CD4-positive, alpha-beta T cell treated with Interleukin-4 for 4 hours (primary cell): ENCODE data around the gene PCGF5.
"Not testable (repeated sequence)": the region's sequence is repeated elsewhere in the genome, so short reads cannot be mapped to it uniquely, and the experiment has no call there.

ENCODE experiments used
- DNase-seq: peaks from one replicate; pipeline ENCODE4 v3.0.0-alpha.2; 2020

Gene PCGF5

DNA sequence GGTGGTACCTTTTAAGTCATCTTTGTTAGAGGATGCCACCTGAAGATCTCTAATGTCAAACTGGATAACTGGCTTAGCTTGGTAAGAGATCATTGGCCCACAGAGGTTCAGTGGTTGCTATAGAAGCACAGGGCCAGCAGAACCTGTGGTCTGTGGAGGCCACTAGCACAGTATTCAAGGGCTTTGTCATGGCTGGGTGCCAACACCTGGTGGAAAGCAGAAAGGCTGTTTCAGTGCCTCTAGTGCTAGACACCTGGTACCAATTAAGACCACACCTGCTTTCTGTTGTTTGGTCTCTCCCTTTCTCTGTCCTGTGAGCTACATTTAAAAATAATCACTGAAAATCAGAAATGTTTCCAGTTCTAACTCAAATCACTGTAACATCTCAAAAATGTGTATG, 10.0 kb upstream of the PCGF5 start:
- peak; percentile 33 for DNase-seq

DNA sequence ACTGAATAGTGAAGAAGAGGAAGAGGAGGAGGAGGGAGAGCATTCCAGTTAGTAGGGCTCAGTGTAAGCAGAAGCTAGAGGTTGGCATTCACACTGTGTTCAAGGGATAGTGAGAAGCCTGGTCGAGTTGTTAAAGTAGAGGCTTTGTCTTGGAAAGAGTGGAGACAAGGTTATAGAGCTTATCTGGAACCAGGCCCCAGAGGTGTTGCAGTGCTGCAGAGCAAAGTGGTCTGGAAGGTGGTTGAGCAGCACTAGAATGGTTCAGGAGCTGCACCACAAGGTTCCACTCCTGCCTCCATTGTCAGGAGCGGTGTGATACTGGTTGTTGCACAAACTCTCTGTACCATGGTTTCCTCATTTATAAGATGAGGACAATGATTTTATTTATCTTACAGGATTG, 8.8 kb upstream of the PCGF5 start:
- no peak for DNase-seq

- no peak for DNase-seq
Measured at GRCh38 chr10:91214911-91215310, 5.6 kb upstream of the PCGF5 start.

GRCh38 chr10:91215384-91215783, 5.1 kb upstream of the PCGF5 start:
- no peak for DNase-seq

DNA sequence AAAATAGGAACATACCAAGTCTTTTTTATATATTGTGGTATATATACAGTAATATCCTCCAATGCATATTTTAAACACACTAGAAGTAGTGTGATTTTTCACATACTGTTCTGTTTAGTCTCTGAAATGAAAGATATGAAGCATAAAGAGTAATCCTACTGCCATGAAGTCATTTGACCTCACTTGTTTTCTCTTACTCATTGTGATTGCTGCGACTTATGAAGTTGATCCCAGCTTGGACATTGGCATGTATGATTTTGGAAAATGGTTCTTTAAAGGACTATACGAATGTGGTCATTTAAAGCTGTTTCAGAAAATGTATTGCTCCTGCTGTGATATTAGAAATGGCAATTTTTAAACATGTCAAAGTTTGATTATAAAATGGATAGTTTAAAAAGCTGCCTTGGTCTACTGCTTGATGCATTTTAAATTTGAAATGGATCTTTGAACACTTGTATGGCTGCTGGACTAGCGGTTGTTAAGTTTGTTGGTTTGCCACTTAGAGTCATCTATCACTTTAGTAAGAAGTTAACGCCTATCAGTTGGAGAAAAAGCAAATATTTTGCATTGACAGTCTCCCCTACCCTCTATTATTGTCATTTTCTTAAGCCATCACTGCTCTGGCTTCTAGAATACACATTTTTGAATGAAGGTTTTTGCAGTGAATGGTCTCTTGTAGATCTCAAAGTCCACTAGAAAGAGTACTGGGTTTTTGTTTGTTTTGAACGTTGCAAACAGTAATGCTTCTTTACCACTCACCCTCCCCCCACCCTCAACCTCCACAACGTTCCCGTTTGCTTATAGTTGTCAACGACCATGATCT, 881 bp upstream of the PCGF5 start:
- no peak for DNase-seq

DNA sequence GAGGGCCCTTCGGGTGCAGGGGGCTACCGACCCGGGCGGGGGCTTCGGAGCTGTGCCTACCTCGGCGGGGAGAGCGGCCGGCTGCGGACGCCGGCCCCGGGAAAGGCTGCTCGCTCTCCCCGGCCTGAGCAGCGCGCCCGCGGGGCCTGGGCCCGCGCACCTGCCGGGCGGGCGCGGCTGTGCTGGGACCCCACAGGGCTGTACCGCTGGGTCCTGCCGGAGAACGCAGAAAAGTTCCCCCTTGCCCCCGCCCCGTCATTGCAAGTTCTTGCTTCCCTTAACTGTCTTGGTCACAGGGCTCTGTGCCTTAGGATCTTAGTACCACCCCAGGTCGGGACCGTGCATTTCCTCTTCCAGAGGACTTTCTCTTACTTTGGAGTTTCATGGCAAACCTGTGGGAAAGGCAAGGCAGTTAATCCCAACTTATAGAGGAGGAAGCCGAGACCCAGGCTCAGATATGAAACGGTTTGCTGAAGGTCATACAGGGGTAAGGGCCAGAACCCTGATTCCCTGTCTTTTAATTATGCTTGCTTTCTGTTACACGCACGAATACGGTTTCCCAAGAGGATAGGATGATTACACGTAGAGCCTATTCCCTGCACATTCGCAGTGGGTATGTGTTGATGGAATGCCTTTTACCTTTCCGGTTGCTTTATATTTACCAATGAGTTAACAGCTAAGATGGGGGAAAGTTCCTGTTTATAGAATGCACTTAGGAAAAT, 652 bp downstream of the PCGF5 start:
- no peak for DNase-seq

- no peak for DNase-seq
Measured at GRCh38 chr10:91226093-91226492, 5.6 kb downstream of the PCGF5 start.

DNA sequence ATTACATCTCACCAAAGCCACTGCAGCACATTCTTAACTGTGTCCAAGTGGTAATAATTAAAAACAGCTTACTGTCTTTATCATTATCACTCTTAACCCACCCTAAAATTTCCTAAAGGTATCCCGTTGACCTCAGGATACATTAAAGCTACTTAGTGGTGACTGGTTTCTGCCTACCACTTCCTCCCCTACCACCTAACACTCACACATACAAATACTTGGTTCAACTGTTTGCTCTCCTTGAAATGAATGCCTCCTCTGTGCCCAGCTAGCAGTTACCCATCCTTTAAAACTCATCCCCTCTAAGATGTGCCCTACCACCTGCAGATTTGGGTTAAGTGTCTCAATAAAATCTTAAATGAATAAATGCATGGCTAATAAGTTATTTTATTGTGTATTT, 7.1 kb downstream of the PCGF5 start:
- DNase-seq, result no peak

DNA sequence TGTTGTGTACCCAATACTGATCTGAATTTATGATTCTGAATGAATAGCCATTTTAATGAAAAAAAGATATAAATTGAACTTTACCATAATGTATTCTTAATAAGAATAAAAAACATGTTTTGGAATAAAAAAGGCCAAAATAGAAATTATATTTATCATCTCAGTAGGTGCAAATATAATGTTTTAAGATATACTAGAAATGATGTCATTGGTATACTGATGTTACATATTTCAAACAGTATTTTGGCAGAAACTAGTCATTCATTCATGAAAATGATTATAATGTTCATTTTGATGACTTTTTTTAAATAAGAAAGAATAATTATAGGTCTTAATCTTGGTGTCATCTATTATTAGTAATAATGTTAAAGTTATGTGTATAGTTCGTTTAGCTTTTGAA, 9.2 kb downstream of the PCGF5 start:
- no peak for DNase-seq

- DNase-seq, result no peak
Measured at GRCh38 chr10:91238191-91238590, 17.7 kb downstream of the PCGF5 start.

GRCh38 chr10:91239789-91240188, 19.3 kb downstream of the PCGF5 start:
- no peak for DNase-seq

GRCh38 chr10:91242940-91243339, 22.5 kb downstream of the PCGF5 start:
- no peak for DNase-seq

- DNase-seq, result no peak
Measured at GRCh38 chr10:91247360-91248111, 27.1 kb downstream of the PCGF5 start.

GRCh38 chr10:91249700-91250099, 29.2 kb downstream of the PCGF5 start:
- no peak for DNase-seq

- no peak for DNase-seq
Measured at GRCh38 chr10:91250341-91250740, 29.9 kb downstream of the PCGF5 start.

GRCh38 chr10:91251430-91252056, 31.1 kb downstream of the PCGF5 start:
- peak; percentile 68 for DNase-seq

DNA sequence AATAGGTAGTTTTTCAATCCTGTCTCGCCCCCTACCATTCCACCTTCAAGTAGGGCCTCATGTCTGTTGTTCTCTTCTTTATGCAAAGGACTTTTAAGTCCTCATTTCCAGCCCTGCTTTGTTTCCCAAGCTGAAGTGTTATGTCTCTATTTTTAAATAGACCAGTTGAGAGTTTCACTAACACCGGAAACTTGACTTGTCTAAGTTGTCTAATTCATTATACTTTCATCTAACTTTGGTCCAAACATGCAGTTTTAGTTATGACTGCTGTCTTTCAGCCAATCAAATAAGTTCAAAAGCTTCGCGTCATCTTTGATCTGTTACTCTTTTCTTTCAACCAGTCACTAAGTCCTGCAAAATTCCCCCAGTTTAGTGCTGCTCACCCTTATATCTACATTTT, 32.8 kb downstream of the PCGF5 start:
- DNase-seq, result no peak

DNA sequence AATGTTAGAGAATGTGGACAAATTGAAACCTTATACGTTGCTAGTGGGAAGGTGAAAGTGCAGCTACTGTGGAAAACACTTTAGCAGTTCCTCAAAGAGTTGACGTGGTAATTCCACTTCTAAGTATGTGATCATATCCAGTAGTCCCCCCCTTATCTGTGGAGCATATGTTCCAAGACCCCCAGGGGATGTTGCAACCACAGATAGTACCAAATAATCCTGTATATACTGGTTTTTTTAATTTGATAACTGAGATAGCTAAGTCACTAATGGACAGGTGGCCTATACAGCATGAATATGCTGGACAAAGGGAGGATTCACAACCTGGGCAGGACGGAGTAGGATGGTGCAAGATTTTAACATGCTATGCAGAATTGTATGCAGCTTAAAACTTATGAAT, 36.8 kb downstream of the PCGF5 start:
- DNase-seq, result no peak

- not testable (repeated sequence) for DNase-seq
Measured at GRCh38 chr10:91260417-91260816, 40.0 kb downstream of the PCGF5 start.

GRCh38 chr10:91271886-91272285, 51.4 kb downstream of the PCGF5 start:
- no peak for DNase-seq

DNA sequence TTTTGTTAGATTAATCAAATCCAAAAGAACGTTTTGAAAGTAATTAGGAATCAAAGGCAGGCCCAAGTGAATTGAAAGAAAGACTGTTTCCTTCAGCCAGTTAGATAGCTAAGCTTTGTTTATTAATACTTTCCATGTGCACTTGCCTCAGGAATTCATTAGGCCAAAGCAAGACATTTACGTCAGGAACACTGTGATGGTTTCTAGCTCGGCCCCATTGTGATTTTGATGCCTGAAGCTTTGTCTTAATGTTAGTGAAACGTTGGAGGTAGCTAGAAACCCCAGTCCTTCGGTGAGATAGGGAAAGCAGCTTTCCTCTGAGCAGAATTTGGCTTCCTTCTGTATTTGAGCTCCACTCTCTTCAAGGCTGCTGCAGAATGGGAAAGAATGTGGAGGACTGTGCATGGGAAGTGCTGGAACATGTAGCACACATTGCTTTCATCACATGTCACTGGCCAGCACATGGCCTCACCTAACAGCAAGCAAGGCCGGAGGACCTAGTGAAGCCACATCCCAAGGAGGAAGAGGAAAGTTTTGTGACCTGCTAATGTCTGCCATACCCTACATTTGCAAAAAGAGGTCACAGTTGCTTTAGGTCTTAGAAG, 64.1 kb downstream of the PCGF5 start:
- DNase-seq, result no peak

- DNase-seq, result no peak
Measured at GRCh38 chr10:91286572-91286971, 66.1 kb downstream of the PCGF5 start.

DNA sequence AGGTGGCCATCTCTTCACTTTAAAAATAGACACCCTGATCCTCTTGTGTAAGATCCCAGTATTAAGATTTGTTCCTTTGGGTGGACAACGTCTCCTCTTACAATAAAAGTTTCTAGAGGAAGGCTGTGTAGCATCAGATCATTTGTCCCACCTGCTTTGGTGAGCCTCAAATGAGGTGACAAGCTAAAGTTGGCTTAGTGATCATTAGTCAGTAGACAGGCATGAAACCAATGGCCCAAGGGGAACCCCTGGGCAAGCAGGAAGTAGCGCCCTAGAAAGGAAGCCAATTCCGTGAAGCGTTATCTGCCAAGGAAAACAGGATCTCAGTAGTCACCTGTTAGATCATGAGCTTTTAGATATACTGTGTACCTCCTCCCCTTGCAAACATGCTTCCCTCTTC, 66.8 kb downstream of the PCGF5 start:
- DNase-seq, result no peak
